Peyer's patch (tissue), 4 donors: ENCODE results near the gene ZNF853.

Source experiments
- CTCF ChIP-seq, 6 experiments: fragments of 450-650 bp in 4 of 6; fragments of 200-600 bp in 2 of 6; sonication (generic) in 1 of 6; IDR thresholded peaks; one replicate each; pipeline ENCODE4 v1.5.1; 2017 to 2019; ENCODE audit warnings: antibody characterized with exemption in 6 of 6, mild to moderate bottlenecking in 3 of 6, moderate library complexity in 1 of 6
- POLR2A ChIP-seq, 2 donors: fragments of 450-650 bp; IDR thresholded peaks; one replicate each; pipeline ENCODE4 v1.5.1; 2017; ENCODE audit warnings: antibody characterized with exemption in 2 of 2, mild to moderate bottlenecking in 2 of 2, moderate library complexity in 2 of 2

- no peak for TF ChIP-seq CTCF (IDR thresholded peaks at IDR 0.05)
- no peak for TF ChIP-seq POLR2A (IDR thresholded peaks at IDR 0.05)
Observed at GRCh38 chr7:6618621-6619020, 3.2 kb downstream of the ZNF853 start.
